Mesendoderm (in vitro differentiated cells): ENCODE results near the gene PARD3.

Source experiments
- DNase-seq: peaks from one replicate; pipeline ENCODE4 v3.0.0; 2013
- H2AK5ac ChIP-seq: 2 replicates; pipeline ENCODE4 v1.6.1; 2013; ENCODE audit warnings: low read length, inconsistent platforms
- H2BK120ac ChIP-seq: 2 replicates; pipeline ENCODE4 v1.6.1; 2013; ENCODE audit warnings: low read depth, mild to moderate bottlenecking, low read length, moderate library complexity, mixed read lengths
- H2BK15ac ChIP-seq: replicated peaks from 2 replicates; pipeline ENCODE4 v1.6.1; 2013; ENCODE audit warnings: low read depth, mild to moderate bottlenecking, moderate library complexity
- H2BK5ac ChIP-seq: 2 replicates; pipeline ENCODE4 v1.6.1; 2013; ENCODE audit warnings: low read length, inconsistent platforms
- H3K18ac ChIP-seq: 2 replicates; pipeline ENCODE4 v1.6.1; 2013; ENCODE audit warnings: mild to moderate bottlenecking, low read length, mixed read lengths
- H3K23ac ChIP-seq: one replicate; pipeline ENCODE4 v1.6.1; 2013; ENCODE audit warnings: low read length
- H3K27ac ChIP-seq: 2 replicates; pipeline ENCODE4 v1.5.1; 2013; ENCODE audit warnings: low read depth, mild to moderate bottlenecking, inconsistent platforms, low read length, moderate library complexity
- H3K27me3 ChIP-seq: 2 replicates; pipeline ENCODE4 v1.6.1; 2013; ENCODE audit warnings: low read length, control low read depth, mild to moderate bottlenecking, inconsistent platforms; ENCODE audit not compliant: insufficient read depth, poor library complexity
- H3K36me3 ChIP-seq: 2 replicates; pipeline ENCODE4 v1.6.1; 2013; ENCODE audit warnings: low read length, inconsistent platforms; ENCODE audit not compliant: control insufficient read depth, insufficient read depth
- H3K4ac ChIP-seq: one replicate; pipeline ENCODE4 v1.6.1; 2013; ENCODE audit warnings: low read depth, mild to moderate bottlenecking, low read length, moderate library complexity
- H3K4me1 ChIP-seq: 2 replicates; pipeline ENCODE4 v1.6.1; 2013; ENCODE audit warnings: low read depth, low read length, inconsistent platforms; ENCODE audit not compliant: control insufficient read depth
- H3K4me2 ChIP-seq: 2 replicates; pipeline ENCODE4 v1.6.1; 2013; ENCODE audit warnings: low read length
- H3K4me3 ChIP-seq: 2 replicates; pipeline ENCODE4 v1.5.1; 2013; ENCODE audit warnings: mild to moderate bottlenecking, low read length
- H3K56ac ChIP-seq: one replicate; pipeline ENCODE4 v1.6.1; 2013; ENCODE audit warnings: low read length
- H3K79me1 ChIP-seq: 2 replicates; pipeline ENCODE4 v1.6.1; 2013; ENCODE audit warnings: low read length, inconsistent platforms
- H3K79me2 ChIP-seq: 2 replicates; pipeline ENCODE4 v1.6.1; 2013; ENCODE audit warnings: mild to moderate bottlenecking, low read length; ENCODE audit not compliant: control insufficient read depth, insufficient read depth
- H3K9ac ChIP-seq: 2 replicates; pipeline ENCODE4 v1.6.1; 2013; ENCODE audit warnings: low read length, inconsistent platforms
- H4K5ac ChIP-seq: one replicate; pipeline ENCODE4 v1.6.1; 2013; ENCODE audit warnings: low read length
- H4K8ac ChIP-seq: one replicate; pipeline ENCODE4 v1.6.1; 2013; ENCODE audit warnings: low read depth, mild to moderate bottlenecking, control low read depth, low read length, moderate library complexity
- WGBS: extraction: QIAGEN DNeasy Blood & Tissue Kit; methylation state at CpG from one replicate; pipeline ENCODE4 v1.1.7; 2013; ENCODE audit warnings: low lambda C conversion rate, missing lambda C conversion rate; ENCODE audit not compliant: insufficient coverage; ENCODE audit errors: extremely low coverage; 5-methylcytosine and 5-hydroxymethylcytosine counted together

The PARD3 gene

DNA sequence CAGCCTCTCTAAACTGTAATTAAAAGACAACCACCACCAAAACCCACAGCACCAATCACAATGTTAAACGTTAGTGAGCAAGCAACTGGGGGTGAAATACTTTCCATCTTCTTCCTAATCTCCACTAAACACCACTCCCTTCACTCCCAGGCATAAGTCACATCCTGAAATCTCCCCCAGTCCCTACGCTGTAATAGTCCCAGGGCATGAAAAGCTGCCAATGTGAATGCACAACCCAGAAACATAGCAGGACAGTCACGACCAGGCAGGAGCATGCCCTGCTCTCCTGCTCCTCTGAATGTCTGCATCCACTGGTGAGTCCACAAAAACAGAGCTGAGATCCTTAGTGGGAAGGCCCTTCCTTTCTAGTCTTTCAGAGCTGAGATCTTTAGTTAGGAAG, 288.9 kb downstream of the PARD3 start:
- peaks cover 15% of the 10 kb centered on the region for H3K4me1 ChIP-seq
- peaks cover 12% of the 10 kb centered on the region for H3K79me2 ChIP-seq
- H3K9ac ChIP-seq: peak overlapping the region; percentile 25
- peak overlapping the region; percentile 24 for H2BK5ac ChIP-seq
- peaks cover 8% of the 10 kb centered on the region for H3K79me1 ChIP-seq
- H2AK5ac ChIP-seq: peak overlapping the region; percentile 50
- peak overlapping the region; percentile 48 for H3K23ac ChIP-seq
- no peak overlapping the region for H4K5ac ChIP-seq
- H3K27ac ChIP-seq: peak overlapping the region; percentile 41
- no peaks in the 10 kb centered on the region for H3K27me3 ChIP-seq
- no peak overlapping the region for H2BK15ac ChIP-seq
- DNase-seq: peak; percentile 47
- H3K56ac ChIP-seq: peak overlapping the region; percentile 83
- H3K4ac ChIP-seq: peak overlapping the region; percentile 90
- no peak overlapping the region for H2BK120ac ChIP-seq
- H3K36me3 ChIP-seq: no peaks in the 10 kb centered on the region
- no peak overlapping the region for H4K8ac ChIP-seq
- no peak overlapping the region for H3K4me2 ChIP-seq
- H3K4me3 ChIP-seq: no peak overlapping the region
- H3K18ac ChIP-seq: peak overlapping the region; percentile 46
- WGBS: no CpG with 5 or more reads among the region's 3 CpGs

DNA sequence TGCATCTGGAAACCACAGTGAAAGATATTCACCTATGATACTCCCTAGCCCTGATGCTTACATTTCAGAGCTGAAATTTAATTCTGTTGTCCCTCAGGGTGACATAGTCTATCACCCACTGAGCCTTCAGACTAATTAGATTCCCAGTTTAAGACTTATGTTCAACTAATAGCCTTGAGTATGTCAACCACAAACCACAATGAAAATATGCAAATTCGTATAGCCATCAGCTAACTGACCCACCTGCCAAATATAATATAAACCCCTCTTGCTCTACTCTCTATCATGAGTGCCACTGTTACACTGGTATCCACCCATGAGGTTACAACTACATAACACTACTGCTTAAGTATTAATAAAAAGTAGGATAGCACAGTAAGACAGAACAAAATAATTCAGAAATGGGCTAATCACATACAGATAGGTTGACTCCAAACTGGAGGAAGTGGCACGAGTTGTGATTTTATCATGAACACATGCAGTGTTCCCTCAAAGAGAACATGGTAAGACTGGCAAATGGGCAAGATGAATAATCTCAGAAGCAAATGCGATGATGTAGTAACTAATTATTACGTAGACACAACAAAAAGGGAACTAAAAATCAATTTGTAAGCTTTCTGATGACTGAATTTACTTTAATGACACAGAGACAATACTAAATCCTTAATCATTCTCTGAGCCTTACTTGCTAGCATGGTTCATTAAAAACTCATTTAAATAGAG, 290.6 kb downstream of the PARD3 start:
- H3K27ac ChIP-seq: no peak overlapping the region
- H3K27me3 ChIP-seq: no peaks in the 10 kb centered on the region
- no peak overlapping the region for H3K9ac ChIP-seq
- H3K18ac ChIP-seq: no peak overlapping the region
- WGBS: no CpG with 5 or more reads among the region's 4 CpGs
- H3K79me2 ChIP-seq: peaks cover 16% of the 10 kb centered on the region
- H2BK120ac ChIP-seq: no peak overlapping the region
- H3K4me3 ChIP-seq: no peak overlapping the region
- no peak overlapping the region for H3K23ac ChIP-seq
- no peak overlapping the region for H3K4ac ChIP-seq
- peaks cover 8% of the 10 kb centered on the region for H3K79me1 ChIP-seq
- H3K4me1 ChIP-seq: peaks cover 15% of the 10 kb centered on the region
- H2BK15ac ChIP-seq: peak overlapping the region; percentile 64
- no peaks in the 10 kb centered on the region for H3K36me3 ChIP-seq
- no peak overlapping the region for H3K56ac ChIP-seq
- no peak overlapping the region for H4K5ac ChIP-seq
- H4K8ac ChIP-seq: no peak overlapping the region
- no peak overlapping the region for H2AK5ac ChIP-seq
- H2BK5ac ChIP-seq: no peak overlapping the region
- DNase-seq: no peak
- H3K4me2 ChIP-seq: no peak overlapping the region

DNA sequence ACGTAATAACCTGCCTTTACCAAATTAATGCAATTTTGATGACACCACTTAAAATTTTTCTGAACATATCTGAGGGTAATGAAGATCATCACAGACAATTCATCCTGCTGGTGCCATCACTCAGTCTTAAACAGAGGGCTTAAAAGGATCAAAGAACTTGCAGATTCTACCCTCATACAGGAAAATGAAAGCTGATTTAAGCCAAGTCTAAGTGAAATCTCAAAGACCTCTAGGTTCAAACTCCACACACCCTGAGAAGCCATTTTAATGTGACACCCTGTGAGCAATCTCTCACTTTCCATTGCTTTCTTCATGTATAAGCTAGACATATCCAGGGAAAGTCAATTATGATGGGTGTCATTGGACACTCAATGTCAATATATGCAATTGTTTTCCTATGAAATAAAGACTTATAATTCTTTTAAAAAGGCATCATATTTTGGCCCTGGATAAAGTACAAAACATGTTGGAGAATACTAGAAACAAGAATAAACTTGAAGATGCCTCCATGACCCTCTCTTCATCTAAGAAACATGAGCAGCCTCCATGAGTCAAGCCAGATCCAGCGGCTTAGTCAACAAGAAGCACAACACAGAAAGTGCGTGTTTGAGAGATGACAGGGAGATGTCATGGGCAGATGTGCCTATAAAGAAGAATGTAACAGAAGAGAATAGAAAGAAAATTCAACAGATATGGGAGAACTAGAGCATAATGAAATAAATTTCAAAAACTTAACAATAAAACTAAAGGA, 291.9 kb downstream of the PARD3 start:
- Histone ChIP-seq H3K27ac (no peak overlapping the region), H3K23ac (no peak overlapping the region), H3K4ac (peak overlapping the region; percentile 55), H3K36me3 (no peaks in the 10 kb centered on the region), H2BK120ac (no peak overlapping the region), H3K79me2 (peaks cover 17% of the 10 kb centered on the region), H3K4me3 (no peak overlapping the region), H2BK15ac (no peak overlapping the region), H3K79me1 (peaks cover 8% of the 10 kb centered on the region), H3K4me1 (peaks cover 7% of the 10 kb centered on the region), H2AK5ac (no peak overlapping the region), H3K9ac (no peak overlapping the region), H3K27me3 (no peaks in the 10 kb centered on the region), H4K8ac (no peak overlapping the region), H3K4me2 (no peak overlapping the region), H2BK5ac (no peak overlapping the region), H3K18ac (peak overlapping the region; percentile 68), H4K5ac (no peak overlapping the region), H3K56ac (no peak overlapping the region)
- no CpG with 5 or more reads among the region's 3 CpGs for WGBS
- DNase-seq: no peak

DNA sequence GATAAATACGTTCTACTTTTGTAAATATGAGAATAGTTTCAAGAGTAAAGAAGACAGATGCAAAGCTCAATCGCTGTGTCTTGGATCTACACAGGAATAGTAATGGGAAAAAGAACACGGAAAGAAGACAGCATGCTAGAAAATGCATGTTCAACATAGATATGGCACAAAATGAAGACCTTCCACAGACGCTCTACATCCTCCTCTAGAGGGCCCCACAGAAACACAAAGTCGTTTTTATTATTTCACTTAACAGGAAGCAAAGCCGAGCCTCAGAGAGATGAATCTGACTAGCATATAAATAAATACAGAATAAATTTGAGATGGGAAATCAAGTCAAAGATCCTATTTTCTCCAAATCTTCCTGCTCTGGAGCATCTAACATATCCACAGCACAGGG, 292.6 kb downstream of the PARD3 start:
- Histone ChIP-seq H3K79me1 (peaks cover 8% of the 10 kb centered on the region), H3K27ac (no peak overlapping the region), H3K18ac (peak overlapping the region; percentile 68), H3K4me1 (peaks cover 7% of the 10 kb centered on the region), H3K27me3 (no peaks in the 10 kb centered on the region), H2AK5ac (no peak overlapping the region), H3K56ac (no peak overlapping the region), H2BK120ac (no peak overlapping the region), H3K4me2 (no peak overlapping the region), H3K79me2 (peaks cover 18% of the 10 kb centered on the region), H3K4ac (peak overlapping the region; percentile 55), H4K5ac (no peak overlapping the region), H2BK15ac (no peak overlapping the region), H3K9ac (no peak overlapping the region), H3K36me3 (no peaks in the 10 kb centered on the region), H4K8ac (no peak overlapping the region), H3K4me3 (no peak overlapping the region), H3K23ac (no peak overlapping the region), H2BK5ac (no peak overlapping the region)
- peak; percentile 50 for DNase-seq
- 100% methylated on average over 2 of the region's 6 CpGs for WGBS

DNA sequence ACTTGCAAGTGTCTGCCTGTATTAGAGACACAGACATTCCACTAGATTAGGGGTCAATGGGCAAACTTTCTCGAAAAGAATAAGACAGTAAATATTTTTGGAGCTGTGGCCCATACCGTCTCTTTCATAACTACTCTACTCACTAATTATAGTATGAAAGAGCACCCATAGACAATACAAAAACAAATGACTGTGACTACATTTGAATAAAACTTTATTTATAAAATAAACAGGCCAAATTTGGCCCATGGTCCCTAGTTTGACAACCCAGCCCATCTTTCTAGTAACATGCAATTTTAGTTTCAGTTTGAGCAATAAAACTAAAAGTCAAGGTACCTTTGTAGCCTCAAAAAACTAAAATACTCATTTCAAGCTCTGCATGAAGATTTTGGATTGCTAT, 294.6 kb downstream of the PARD3 start:
- Histone ChIP-seq H3K18ac (no peak overlapping the region), H3K56ac (no peak overlapping the region), H3K27me3 (no peaks in the 10 kb centered on the region), H2BK15ac (no peak overlapping the region), H3K23ac (no peak overlapping the region), H3K4me2 (no peak overlapping the region), H3K4me3 (no peak overlapping the region), H2BK120ac (no peak overlapping the region), H3K36me3 (no peaks in the 10 kb centered on the region), H3K9ac (no peak overlapping the region), H3K79me1 (peaks cover 6% of the 10 kb centered on the region), H3K4me1 (no peaks in the 10 kb centered on the region), H2BK5ac (no peak overlapping the region), H4K8ac (no peak overlapping the region), H3K79me2 (peaks cover 13% of the 10 kb centered on the region), H3K27ac (no peak overlapping the region), H2AK5ac (no peak overlapping the region), H4K5ac (no peak overlapping the region), H3K4ac (no peak overlapping the region)
- no peak for DNase-seq
- no CpG with 5 or more reads among the region's 2 CpGs for WGBS
